ENCODE results near the gene SLC37A3. TPM values are rescaled to one million over a fixed set of nuclear protein-coding genes. Genes with fewer than 3 reads are reported as not detected.

SLC37A3 gene
- total RNA-seq, 1 donor from 2014 or later = 13.2 TPM

GRCh38 chr7:140285938-140286337 lies 112.4 kb downstream of the SLC37A3 start:
- intact Hi-C loops (cut with DNase I) = no loop called here
- no peak for DNase-seq (ENCODE audit: low spot score)

DNA sequence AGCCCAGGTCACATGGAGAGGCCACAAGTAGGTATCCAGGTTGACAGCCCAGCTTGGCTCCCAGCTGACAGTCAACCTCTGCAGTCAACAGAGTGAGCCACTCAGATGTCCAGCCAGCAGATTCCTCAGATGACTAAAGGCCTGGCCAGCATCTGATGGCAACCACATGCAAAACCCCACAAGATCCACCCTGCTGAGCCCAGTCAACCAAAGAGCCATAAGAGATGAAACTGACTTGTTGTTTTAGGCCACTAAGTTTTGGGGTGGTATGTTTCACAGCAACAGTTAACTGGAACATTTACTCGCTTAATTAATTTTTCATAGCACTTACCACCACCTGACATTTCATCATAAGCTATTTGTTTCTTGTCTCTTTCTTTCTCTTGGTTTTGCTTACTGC lies 114.3 kb downstream of the SLC37A3 start:
- no peak for DNase-seq (ENCODE audit: low spot score)
- intact Hi-C loops (cut with DNase I) = no loop called here

Other genes starting within 250 kb of the SLC37A3 start
- gene KDM7A, start 221.5 kb downstream of the SLC37A3 start, total RNA-seq = 11.8 TPM
- not detected for gene RAB19, start 5.5 kb upstream of the SLC37A3 start, total RNA-seq
- 95.0 TPM for gene MKRN1, start 81.0 kb upstream of the SLC37A3 start, total RNA-seq
- gene DENND2A, start 242.3 kb upstream of the SLC37A3 start, total RNA-seq = 7.2 TPM

All from cardiac septum (tissue), 1 donor.